Mammary epithelial cell (primary cell): ENCODE measurements around the gene GAB2.

Experiments
- EZH2 ChIP-seq: IDR thresholded peaks from 2 replicates; pipeline ENCODE4 v1.6.1; 2012; ENCODE audit warnings: low read length, inconsistent platforms, borderline replicate concordance
- TF ChIP-seq, protein P1 (sequence below), 2 donors: IDR thresholded peaks in 1 of 2; conservative IDR thresholded peaks in 1 of 2; 2 replicates each; pipeline ENCODE4 v1.5.1; 2011 to 2012; ENCODE audit warnings: inconsistent platforms in 2 of 2, low read length in 2 of 2, mild to moderate bottlenecking in 2 of 2, control low read depth in 1 of 2, low read depth in 1 of 2; ENCODE audit not compliant: insufficient read depth in 1 of 2; ENCODE audit errors: extremely low read depth in 1 of 2

DNA sequence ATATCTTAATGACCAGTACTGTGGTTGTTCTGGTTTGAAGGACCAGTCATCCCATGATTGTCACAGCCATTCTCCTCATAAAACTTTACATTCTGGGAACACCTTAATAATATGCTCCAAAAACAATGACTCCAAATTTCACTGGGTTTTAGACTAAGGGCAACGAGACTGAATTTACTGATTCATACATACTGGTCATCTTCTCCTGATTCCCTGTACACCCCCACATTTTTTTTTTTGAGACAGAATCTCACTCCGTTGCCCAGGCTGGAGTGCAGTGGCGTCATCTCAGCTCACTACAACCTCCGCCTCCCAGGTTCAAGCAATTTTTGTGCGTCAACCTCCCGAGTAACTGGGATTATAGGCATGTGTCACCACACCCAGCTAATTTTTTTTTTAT, 78.9 kb downstream of the GAB2 start:
- TF ChIP-seq, protein P1, sequence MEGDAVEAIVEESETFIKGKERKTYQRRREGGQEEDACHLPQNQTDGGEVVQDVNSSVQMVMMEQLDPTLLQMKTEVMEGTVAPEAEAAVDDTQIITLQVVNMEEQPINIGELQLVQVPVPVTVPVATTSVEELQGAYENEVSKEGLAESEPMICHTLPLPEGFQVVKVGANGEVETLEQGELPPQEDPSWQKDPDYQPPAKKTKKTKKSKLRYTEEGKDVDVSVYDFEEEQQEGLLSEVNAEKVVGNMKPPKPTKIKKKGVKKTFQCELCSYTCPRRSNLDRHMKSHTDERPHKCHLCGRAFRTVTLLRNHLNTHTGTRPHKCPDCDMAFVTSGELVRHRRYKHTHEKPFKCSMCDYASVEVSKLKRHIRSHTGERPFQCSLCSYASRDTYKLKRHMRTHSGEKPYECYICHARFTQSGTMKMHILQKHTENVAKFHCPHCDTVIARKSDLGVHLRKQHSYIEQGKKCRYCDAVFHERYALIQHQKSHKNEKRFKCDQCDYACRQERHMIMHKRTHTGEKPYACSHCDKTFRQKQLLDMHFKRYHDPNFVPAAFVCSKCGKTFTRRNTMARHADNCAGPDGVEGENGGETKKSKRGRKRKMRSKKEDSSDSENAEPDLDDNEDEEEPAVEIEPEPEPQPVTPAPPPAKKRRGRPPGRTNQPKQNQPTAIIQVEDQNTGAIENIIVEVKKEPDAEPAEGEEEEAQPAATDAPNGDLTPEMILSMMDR (conservative IDR thresholded peaks at IDR 0.05 in 1 of 2, IDR thresholded peaks at IDR 0.05 in 1 of 2; ENCODE audit: extremely low read depth in 1 of 2, insufficient read depth in 1 of 2, low read depth in 1 of 2, low read length in 2 of 2), result no peak
- no peak for TF ChIP-seq EZH2
